B cell (primary cell): ENCODE results near the gene XRCC1. TPM values are rescaled to one million over a fixed set of nuclear protein-coding genes. Genes with fewer than 3 reads are reported as not detected.

Source experiments
- ATAC-seq: fragments of 200-7000 bp; cut with Tn5 transposase; one replicate; pipeline ENCODE4 v1.10.0; 2021; ENCODE audit warnings: low read depth, mild to moderate bottlenecking, moderate number of reproducible peaks, moderate library complexity
- CTCF ChIA-PET: fragments of 350-600 bp; sonication (Branson Sonifier 250); formaldehyde crosslinking; loops from one replicate; lab custom pipeline; 2021; ENCODE audit warnings: antibody characterized with exemption, inconsistent platforms; lab: Charles Lee
- POLR2A ChIA-PET: fragments of 350-600 bp; sonication (Branson Sonifier 250); formaldehyde crosslinking; loops from one replicate; lab custom pipeline; 2021; ENCODE audit warnings: antibody characterized with exemption; lab: Charles Lee
- DNase-seq: peaks from one replicate; pipeline ENCODE4 v3.0.0; 2013
- H2AFZ ChIP-seq: 2 replicates; pipeline ENCODE4 v1.6.1; 2012; ENCODE audit warnings: mild to moderate bottlenecking, low read depth, low read length; ENCODE audit not compliant: insufficient read depth, poor library complexity, severe bottlenecking
- H3K27ac ChIP-seq, 2 donors: 1 replicate in 1 of 2; 2 replicates in 1 of 2; pipeline ENCODE4 v1.5.1; 2012 to 2013; ENCODE audit warnings: low read length in 2 of 2, mild to moderate bottlenecking in 2 of 2, moderate library complexity in 1 of 2
- H3K27me3 ChIP-seq, 4 experiments: fragments of 200-600 bp in 1 of 4; sonication (generic) in 1 of 4; replicated peaks in 1 of 4; 1 replicate in 2 of 4; 2 replicates in 2 of 4; pipeline versions ENCODE4 v1.6.1 to v1.7.0; 2013 to 2016; ENCODE audit warnings: low read length in 3 of 4, mild to moderate bottlenecking in 2 of 4, mixed read lengths in 1 of 4, moderate library complexity in 1 of 4; ENCODE audit not compliant: insufficient read depth in 4 of 4, control insufficient read depth in 3 of 4; ENCODE audit errors: control extremely low read depth in 1 of 4
- H3K36me3 ChIP-seq, 2 experiments: replicated peaks in 1 of 2; 1 replicate in 1 of 2; 2 replicates in 1 of 2; pipeline versions ENCODE4 v1.6.1 to v1.7.1; 2013; ENCODE audit warnings: low read length in 1 of 2; ENCODE audit not compliant: insufficient read depth in 2 of 2, control insufficient read depth in 1 of 2; ENCODE audit errors: control extremely low read depth in 1 of 2, extremely low read depth in 1 of 2
- H3K4me1 ChIP-seq, 2 donors: fragments of 200-600 bp in 1 of 2; sonication (generic) in 1 of 2; 1 replicate in 1 of 2; 2 replicates in 1 of 2; pipeline versions ENCODE4 v1.5.1 to v1.6.1; 2013 to 2017; ENCODE audit warnings: low read length in 2 of 2; ENCODE audit not compliant: control insufficient read depth in 2 of 2, insufficient read depth in 2 of 2
- H3K4me2 ChIP-seq: replicated peaks from 2 replicates; pipeline ENCODE3; 2012; ENCODE audit warnings: mild to moderate bottlenecking, low read depth, low read length; ENCODE audit not compliant: poor library complexity, severe bottlenecking
- H3K4me3 ChIP-seq, 5 experiments: fragments of 200-600 bp in 1 of 5; sonication (generic) in 1 of 5; 1 replicate in 3 of 5; 2 replicates in 2 of 5; pipeline versions ENCODE4 v1.5.1 to v1.7.0; 2011 to 2016; ENCODE audit warnings: low read length in 4 of 5, mild to moderate bottlenecking in 4 of 5, low read depth in 2 of 5, control low read depth in 1 of 5, moderate library complexity in 1 of 5; ENCODE audit not compliant: insufficient read depth in 1 of 5; ENCODE audit errors: control extremely low read depth in 1 of 5, extremely low read depth in 1 of 5
- H3K79me2 ChIP-seq: fragments of 200-600 bp; sonication (generic); one replicate; pipeline ENCODE4 v1.6.0; 2016; ENCODE audit warnings: low read length; ENCODE audit not compliant: control insufficient read depth, insufficient read depth
- H3K9ac ChIP-seq: fragments of 200-600 bp; sonication (generic); 2 replicates; pipeline ENCODE4 v1.6.1; 2017; ENCODE audit warnings: mild to moderate bottlenecking, low read length, moderate library complexity
- H3K9me3 ChIP-seq, 3 donors: one replicate each; pipeline versions ENCODE4 v1.6.1 to v1.7.1; 2013; ENCODE audit warnings: low read length in 2 of 3; ENCODE audit not compliant: control insufficient read depth in 2 of 3, insufficient read depth in 1 of 3; ENCODE audit errors: control extremely low read depth in 1 of 3
- H4K20me1 ChIP-seq: 2 replicates; pipeline ENCODE4 v1.6.0; 2012; ENCODE audit warnings: mild to moderate bottlenecking, low read length; ENCODE audit not compliant: insufficient read depth, control insufficient read depth, poor library complexity, severe bottlenecking
- H3K27ac Mint-ChIP-seq: one replicate; pipeline ENCODE4 v1.8.0; 2021; ENCODE audit warnings: mixed read lengths
- H3K27me3 Mint-ChIP-seq: one replicate; pipeline ENCODE4 v1.8.0; 2021; ENCODE audit warnings: mixed read lengths
- H3K4me1 Mint-ChIP-seq: one replicate; pipeline ENCODE4 v1.8.0; 2021; ENCODE audit warnings: mixed read lengths
- H3K4me3 Mint-ChIP-seq: one replicate; pipeline ENCODE4 v1.8.0; 2021; ENCODE audit warnings: mixed read lengths
- H3K9me3 Mint-ChIP-seq: one replicate; pipeline ENCODE4 v1.8.0; 2022; ENCODE audit warnings: mixed read lengths; ENCODE audit not compliant: insufficient read depth
- CTCF ChIP-seq: fragments of 200-600 bp; IDR thresholded peaks from one replicate; pipeline ENCODE4 v1.8.0; 2022; ENCODE audit warnings: antibody characterized with exemption, mild to moderate bottlenecking
- EZH2 ChIP-seq: IDR thresholded peaks from 2 replicates; pipeline ENCODE4 v1.6.1; 2012; ENCODE audit warnings: borderline replicate concordance, low read depth, mild to moderate bottlenecking, moderate library complexity, low read length; ENCODE audit not compliant: insufficient read depth, poor library complexity, severe bottlenecking
- WGBS: methylation state at CpG from one replicate; pipeline ENCODE4 v1.1.5; 2013; ENCODE audit warnings: missing lambda C conversion rate; ENCODE audit not compliant: insufficient coverage; 5-methylcytosine and 5-hydroxymethylcytosine counted together
- intact Hi-C: fragments of 100-400 bp; cut with micrococcal nuclease; formaldehyde crosslinking; loops from one replicate; pipeline ENCODE4 v1.10.0; 2022
- polyA plus RNA-seq: library from polyadenylated mRNA; depleted of rRNA; stranded (reverse); fragments of >200 nt; gene quantifications from 2 replicates; pipeline ENCODE4 v1.2.3, GENCODE V29; 2012
- total RNA-seq, 2 donors: library from RNA; stranded (reverse); fragments of 120-200 nt in 1 of 2; gene quantifications; 1 replicate in 1 of 2; 2 replicates in 1 of 2; pipeline versions ENCODE4 v1.2.3 to v1.2.4, GENCODE V29; 2013 to 2022

XRCC1 gene
- total and polyA plus RNA-seq, 2 donors (not counting 1 experiment from before 2014, with no cell fraction given) = 34.6 to 38.2 TPM

GRCh38 chr19:43504426-43505185, 70.7 kb downstream of the XRCC1 start, which contains the start of gene PHLDB3:
PHLDB3 (minus strand) TSS chr19:43504746; CDS start chr19:43504118, 628 bp downstream.
- under 1% methylated on average over 31 of the region's 42 CpGs for WGBS

More at GRCh38 chr19:43504426-43505185, 70.7 kb downstream of the XRCC1 start, which contains the start of gene PHLDB3:
- H3K9me3 ChIP-seq = no peaks in the 10 kb centered on the region
- H3K27ac ChIP-seq = peak within 1 kb of the TSS; percentile 80 to 82
- peak; percentile 19 for ATAC-seq
- ChIA-PET CTCF (interaction anchor here (0.7 to 3.6 kb wide), 8 partner anchors 15 to 72 kb away, joined by 3 to 45 read pairs (median 6); no protein-coding TSS in a partner anchor), POLR2A (interaction anchor here (0.6 to 2.9 kb wide), 11 partner anchors 9 to 104 kb away, joined by 3 to 13 read pairs (median 5); partner anchors contain the start of genes ETHE1 and ZNF575)
- Mint-ChIP-seq H3K27me3 (no peaks in the 10 kb centered on the region), H3K4me1 (peaks cover 23% of the 10 kb centered on the region), H3K27ac (peak within 1 kb of the TSS; percentile 98), H3K4me3 (peak within 1 kb of the TSS; percentile 95), H3K9me3 (no peaks in the 10 kb centered on the region)
- H3K27me3 ChIP-seq = no peaks in the 10 kb centered on the region
- H3K79me2 ChIP-seq = no peaks in the 10 kb centered on the region
- peaks cover 1 to 2% of the 10 kb centered on the region in 2 experiments for H3K36me3 ChIP-seq
- TF ChIP-seq CTCF (no peak), EZH2 (no peak)
- peak within 1 kb of the TSS; percentile 99 for H3K4me2 ChIP-seq
- intact Hi-C loops = loop anchor here (1.0 kb wide), 5 partner anchors 15 to 250 kb away; partner anchors contain the start of genes SMG9 and ZNF575
- H3K4me1 ChIP-seq = peaks cover 12 to 22% of the 10 kb centered on the region in 2 donors
- H2AFZ ChIP-seq = peak within 1 kb of the TSS; percentile 98
- peak within 1 kb of the TSS; percentile 87 for H3K9ac ChIP-seq
- no peaks in the 10 kb centered on the region for H4K20me1 ChIP-seq
- no peak for DNase-seq
- peak within 1 kb of the TSS; percentile 65 to 97 (median 76) for H3K4me3 ChIP-seq
